ENCODE data around the gene FBXL22. TPM values are rescaled to one million over a fixed set of nuclear protein-coding genes. Genes with fewer than 3 reads are reported as not detected.

Gene FBXL22
- total and polyA plus RNA-seq, 4 experiments from 2014 or later, result 0.50 to 2.2 (median 1.9) TPM

DNA sequence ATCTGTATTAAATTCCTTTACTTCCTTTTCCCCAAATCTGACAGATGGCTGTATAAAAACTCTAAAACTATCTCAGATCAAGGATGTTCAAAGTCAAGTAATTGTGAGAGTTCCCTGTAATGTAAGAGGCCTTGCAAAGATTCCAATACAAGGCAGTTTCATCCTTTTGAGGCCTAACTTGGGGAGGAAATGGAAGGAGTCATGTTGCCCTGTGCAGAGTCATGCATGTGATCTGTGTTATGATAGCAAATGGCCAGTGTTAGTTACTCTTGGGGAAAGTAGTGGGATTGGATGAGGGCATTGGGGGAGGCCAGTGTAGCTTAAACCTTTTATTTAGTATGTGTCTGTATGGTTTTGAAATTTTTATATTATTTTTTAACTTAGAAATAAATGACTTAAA, 23.7 kb upstream of the FBXL22 start:
- Histone ChIP-seq H3K27ac (ENCODE audit: low read depth, low read length) (no peak overlapping the region), H3K9me3 (ENCODE audit: control insufficient read depth in 1 of 2, low read length in 2 of 2) (no peaks in the 10 kb centered on the region), H3K36me3 (ENCODE audit: insufficient read depth, low read length) (peaks cover 57% of the 10 kb centered on the region), H3K4me1 (ENCODE audit: insufficient read depth, low read length) (no peaks in the 10 kb centered on the region), H3K27me3 (ENCODE audit: insufficient read depth, low read length) (no peaks in the 10 kb centered on the region), H3K4me3 (ENCODE audit: low read length in 2 of 2) (no peak overlapping the region)
- ChIA-PET POLR2A (ENCODE audit: partially characterized antibody) (no interaction called here), CTCF (ENCODE audit: partially characterized antibody) (interaction anchor here (1.6 to 2.3 kb wide), 2 partner anchors 66 to 86 kb away, joined by 5 to 8 read pairs; no protein-coding TSS in a partner anchor)
- Mint-ChIP-seq H3K36me3 (peaks cover 46 to 70% of the 10 kb centered on the region in 2 donors), H3K27me3 (no peaks in the 10 kb centered on the region), H3K4me3 (no peak overlapping the region), H3K9me3 (no peaks in the 10 kb centered on the region), H3K4me1 (peaks cover 5 to 15% (median 8%) of the 10 kb centered on the region in 4 donors), H3K27ac (peak overlapping the region in 3 of 7 donors; percentile 10 to 88 (median 17))
- DNase-seq, result no peak
- intact Hi-C loops (cut with micrococcal nuclease), result no loop called here

DNA sequence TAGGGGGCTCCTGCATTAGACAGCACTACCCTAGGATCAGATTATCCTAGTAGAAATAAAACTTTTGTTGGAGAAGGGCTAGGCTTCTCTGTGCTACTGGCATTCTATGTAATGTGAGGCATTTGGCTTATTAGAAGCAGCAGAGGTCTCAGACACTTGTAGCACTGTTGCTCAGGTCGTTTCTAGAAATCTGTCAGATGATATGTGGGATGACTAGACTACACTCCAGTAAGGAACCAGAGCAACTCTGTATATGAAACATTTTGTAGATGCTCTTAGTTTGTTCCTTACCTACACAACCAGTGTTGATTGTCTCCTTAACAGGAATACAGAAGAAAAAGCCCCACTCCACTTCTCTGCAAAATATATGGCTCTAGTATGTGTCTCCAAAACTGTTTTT, 21.9 kb upstream of the FBXL22 start:
- peaks cover 3 to 18% (median 6%) of the 10 kb centered on the region in 4 donors for H3K4me1 Mint-ChIP-seq
- H3K4me1 ChIP-seq (ENCODE audit: insufficient read depth, low read length), result no peaks in the 10 kb centered on the region
- no peaks in the 10 kb centered on the region for H3K27me3 Mint-ChIP-seq
- ChIA-PET POLR2A (ENCODE audit: partially characterized antibody) (interaction anchor here (1.8 kb wide), 1 partner anchor 71 kb away, joined by 5 read pairs; the partner anchor contains the start of gene USP3), CTCF (ENCODE audit: partially characterized antibody) (interaction anchor here (1.0 to 1.4 kb wide), 2 partner anchors 19 to 24 kb away, joined by 4 to 6 read pairs; no protein-coding TSS in a partner anchor)
- H3K27ac Mint-ChIP-seq, result peak overlapping the region in 3 of 7 donors; percentile 22 to 58 (median 53)
- H3K27me3 ChIP-seq (ENCODE audit: insufficient read depth, low read length), result no peaks in the 10 kb centered on the region
- peaks cover 58% of the 10 kb centered on the region for H3K36me3 ChIP-seq (ENCODE audit: insufficient read depth, low read length)
- no peak for DNase-seq
- H3K4me3 ChIP-seq (ENCODE audit: low read length in 2 of 2), result no peak overlapping the region
- no peak overlapping the region for H3K4me3 Mint-ChIP-seq
- no peaks in the 10 kb centered on the region for H3K9me3 Mint-ChIP-seq
- peaks cover 50 to 63% of the 10 kb centered on the region in 2 donors for H3K36me3 Mint-ChIP-seq
- H3K9me3 ChIP-seq (ENCODE audit: control insufficient read depth in 1 of 2, low read length in 2 of 2), result no peaks in the 10 kb centered on the region
- no peak overlapping the region for H3K27ac ChIP-seq (ENCODE audit: low read depth, low read length)
- intact Hi-C loops (cut with micrococcal nuclease), result no loop called here

DNA sequence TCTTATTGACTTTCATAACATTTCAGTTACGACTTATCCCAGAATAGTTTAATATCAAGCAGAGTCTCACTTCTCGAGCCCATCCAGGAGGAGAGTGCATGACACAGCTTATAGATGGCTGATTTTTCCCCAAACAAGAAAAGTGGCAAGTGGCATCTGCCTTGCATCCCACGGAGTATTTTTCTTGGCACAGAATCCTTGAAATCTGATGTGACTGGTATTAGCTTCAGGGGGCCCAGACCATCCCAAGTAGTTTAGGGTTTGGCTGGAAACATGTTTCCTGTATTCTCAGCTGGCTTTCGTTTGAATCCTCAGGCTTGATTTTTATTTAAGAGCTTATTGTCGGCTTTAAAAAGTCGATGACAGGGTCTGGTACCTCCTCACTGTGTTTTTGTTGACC, 20.7 kb upstream of the FBXL22 start:
- Mint-ChIP-seq H3K27ac (peak overlapping the region in 3 of 7 donors; percentile 14 to 75 (median 47)), H3K4me1 (peaks cover 3 to 17% (median 6%) of the 10 kb centered on the region in 4 donors), H3K9me3 (no peaks in the 10 kb centered on the region), H3K4me3 (no peak overlapping the region), H3K27me3 (no peaks in the 10 kb centered on the region), H3K36me3 (peaks cover 50 to 59% of the 10 kb centered on the region in 2 donors)
- intact Hi-C loops (cut with micrococcal nuclease), result no loop called here
- peaks cover 47% of the 10 kb centered on the region for H3K36me3 ChIP-seq (ENCODE audit: insufficient read depth, low read length)
- H3K4me3 ChIP-seq (ENCODE audit: low read length in 2 of 2), result no peak overlapping the region
- CTCF ChIA-PET (ENCODE audit: partially characterized antibody), result interaction anchor here (0.5 to 1.4 kb wide), 2 partner anchors 34 to 106 kb away, joined by 3 to 4 read pairs; no protein-coding TSS in a partner anchor
- H3K9me3 ChIP-seq (ENCODE audit: control insufficient read depth in 1 of 2, low read length in 2 of 2), result no peaks in the 10 kb centered on the region
- POLR2A ChIA-PET (ENCODE audit: partially characterized antibody), result interaction anchor here (0.7 to 1.8 kb wide), 2 partner anchors 21 to 111 kb away, joined by 3 to 4 read pairs; partner anchors contain the start of gene FBXL22
- H3K4me1 ChIP-seq (ENCODE audit: insufficient read depth, low read length), result no peaks in the 10 kb centered on the region
- no peak overlapping the region for H3K27ac ChIP-seq (ENCODE audit: low read depth, low read length)
- no peaks in the 10 kb centered on the region for H3K27me3 ChIP-seq (ENCODE audit: insufficient read depth, low read length)
- DNase-seq, result no peak

DNA sequence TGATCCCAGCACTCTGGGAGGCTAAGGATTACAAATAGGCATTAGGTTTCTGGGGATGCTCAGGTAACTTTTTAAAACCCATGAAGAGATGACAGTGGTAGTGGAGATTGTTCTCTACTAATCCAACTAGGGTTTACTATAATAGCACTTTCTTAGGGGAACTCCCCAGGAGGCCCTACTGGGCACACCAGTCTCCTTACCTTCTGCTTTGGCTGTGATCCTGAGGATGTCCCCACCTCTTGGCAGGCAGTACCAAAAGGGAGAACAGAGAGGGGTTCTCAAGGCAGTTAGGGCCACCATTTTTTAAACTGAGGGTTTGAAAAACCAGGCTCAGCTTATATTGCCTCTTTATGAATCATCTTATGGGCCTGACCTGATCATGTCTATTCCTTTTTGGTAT, 15.0 kb upstream of the FBXL22 start:
- intact Hi-C loops (cut with micrococcal nuclease), result no loop called here
- H3K4me3 Mint-ChIP-seq, result no peak overlapping the region
- H3K27ac ChIP-seq (ENCODE audit: low read depth, low read length), result no peak overlapping the region
- H3K4me3 ChIP-seq (ENCODE audit: low read length in 2 of 2), result no peak overlapping the region
- H3K27me3 Mint-ChIP-seq, result no peaks in the 10 kb centered on the region
- DNase-seq, result no peak
- H3K9me3 Mint-ChIP-seq, result peaks cover 0 to 5% (median 0%) of the 10 kb centered on the region in 8 donors
- H3K36me3 ChIP-seq (ENCODE audit: insufficient read depth, low read length), result peaks cover 29% of the 10 kb centered on the region
- H3K36me3 Mint-ChIP-seq, result peaks cover 61 to 62% of the 10 kb centered on the region in 2 donors
- POLR2A ChIA-PET (ENCODE audit: partially characterized antibody), result no interaction called here
- H3K4me1 ChIP-seq (ENCODE audit: insufficient read depth, low read length), result peaks cover 5% of the 10 kb centered on the region
- H3K27me3 ChIP-seq (ENCODE audit: insufficient read depth, low read length), result no peaks in the 10 kb centered on the region
- peak overlapping the region; percentile 19 to 92 (median 74) for H3K27ac Mint-ChIP-seq
- CTCF ChIA-PET (ENCODE audit: partially characterized antibody), result interaction anchor here (1.1 to 1.3 kb wide), 2 partner anchors 96 to 116 kb away, joined by 4 read pairs; no protein-coding TSS in a partner anchor
- H3K9me3 ChIP-seq (ENCODE audit: control insufficient read depth in 1 of 2, low read length in 2 of 2), result no peaks in the 10 kb centered on the region
- peaks cover 13 to 19% (median 16%) of the 10 kb centered on the region in 4 donors for H3K4me1 Mint-ChIP-seq

DNA sequence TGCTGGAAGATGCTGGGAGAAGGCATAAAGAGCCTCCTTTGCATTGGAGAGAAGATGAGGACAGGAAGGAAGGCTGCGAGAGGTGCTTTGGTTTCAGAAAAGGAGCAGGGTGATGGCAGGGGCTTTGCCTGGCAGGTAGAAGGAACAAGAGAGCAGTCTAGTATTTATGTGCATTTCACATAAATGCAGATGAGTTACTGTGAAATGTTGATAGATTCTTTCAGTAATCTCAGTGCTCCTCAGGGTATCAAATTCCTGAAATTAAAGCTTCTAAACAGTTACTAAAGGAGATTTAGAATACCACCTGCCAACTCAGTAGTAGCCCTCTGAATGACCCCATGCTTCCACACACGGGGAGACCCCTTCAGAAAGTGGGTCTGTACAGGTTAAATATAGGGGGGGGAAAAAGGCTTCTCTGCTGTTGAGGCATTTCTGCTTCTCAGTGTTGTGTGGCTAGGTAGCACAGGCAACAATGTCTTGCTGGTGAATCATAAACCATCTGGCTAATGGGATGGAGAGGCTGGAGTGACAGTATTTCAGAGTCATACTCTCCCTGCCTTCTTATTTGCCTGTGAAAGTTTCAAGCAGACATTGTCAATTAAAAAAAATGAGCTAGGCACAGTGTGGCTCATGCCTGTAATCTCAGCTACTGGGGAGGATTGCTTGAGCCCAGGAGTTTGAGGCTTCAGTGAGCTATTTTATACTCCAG, 14.3 kb upstream of the FBXL22 start:
- Histone ChIP-seq H3K27ac (ENCODE audit: low read depth, low read length) (no peak overlapping the region), H3K4me3 (ENCODE audit: low read length in 2 of 2) (no peak overlapping the region), H3K4me1 (ENCODE audit: insufficient read depth, low read length) (peaks cover 5% of the 10 kb centered on the region), H3K9me3 (ENCODE audit: control insufficient read depth in 1 of 2, low read length in 2 of 2) (no peaks in the 10 kb centered on the region), H3K27me3 (ENCODE audit: insufficient read depth, low read length) (no peaks in the 10 kb centered on the region), H3K36me3 (ENCODE audit: insufficient read depth, low read length) (peaks cover 35% of the 10 kb centered on the region)
- H3K27me3 Mint-ChIP-seq, result no peaks in the 10 kb centered on the region
- CTCF ChIA-PET (ENCODE audit: partially characterized antibody), result interaction anchor here (1.3 kb wide), 1 partner anchor 117 kb away, joined by 4 read pairs; no protein-coding TSS in a partner anchor
- peaks cover 0 to 5% (median 0%) of the 10 kb centered on the region in 8 donors for H3K9me3 Mint-ChIP-seq
- intact Hi-C loops (cut with micrococcal nuclease), result no loop called here
- H3K4me3 Mint-ChIP-seq, result no peak overlapping the region
- peaks cover 13 to 19% (median 16%) of the 10 kb centered on the region in 4 donors for H3K4me1 Mint-ChIP-seq
- peak overlapping the region; percentile 54 to 92 (median 80) for H3K27ac Mint-ChIP-seq
- H3K36me3 Mint-ChIP-seq, result peaks cover 62 to 67% of the 10 kb centered on the region in 2 donors
- POLR2A ChIA-PET (ENCODE audit: partially characterized antibody), result no interaction called here
- DNase-seq, result no peak

DNA sequence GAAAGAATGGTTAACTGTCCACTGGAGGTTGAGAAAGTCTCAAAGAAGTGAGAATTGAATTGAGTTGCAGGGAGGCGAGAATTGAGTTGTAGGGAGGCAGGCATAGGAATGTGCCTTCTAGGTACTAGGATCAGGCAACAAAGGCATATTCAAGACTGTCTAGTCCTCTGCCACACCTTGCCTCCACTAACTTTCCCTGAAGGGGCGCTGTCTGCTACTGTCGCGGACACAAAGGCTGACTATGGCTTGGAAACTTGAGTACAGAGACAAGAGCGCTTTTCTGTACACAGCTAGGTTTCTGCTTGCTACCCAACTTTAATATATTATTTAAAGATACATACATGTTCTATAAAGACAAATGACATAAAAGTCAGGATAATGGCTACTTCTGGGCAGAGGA, 10.4 kb upstream of the FBXL22 start:
- Histone ChIP-seq H3K9me3 (ENCODE audit: control insufficient read depth in 1 of 2, low read length in 2 of 2) (no peaks in the 10 kb centered on the region), H3K4me3 (ENCODE audit: low read length in 2 of 2) (no peak overlapping the region), H3K36me3 (ENCODE audit: insufficient read depth, low read length) (peaks cover 52% of the 10 kb centered on the region), H3K27me3 (ENCODE audit: insufficient read depth, low read length) (no peaks in the 10 kb centered on the region), H3K27ac (ENCODE audit: low read depth, low read length) (no peak overlapping the region), H3K4me1 (ENCODE audit: insufficient read depth, low read length) (peaks cover 5% of the 10 kb centered on the region)
- no peak for DNase-seq
- ChIA-PET CTCF (ENCODE audit: partially characterized antibody) (interaction anchor here (1.4 kb wide), 1 partner anchor 120 kb away, joined by 6 read pairs; no protein-coding TSS in a partner anchor), POLR2A (ENCODE audit: partially characterized antibody) (interaction anchor here (4.1 kb wide), 1 partner anchor 14 kb away, joined by 19 read pairs; no protein-coding TSS in a partner anchor)
- H3K4me1 Mint-ChIP-seq, result peaks cover 18 to 32% (median 27%) of the 10 kb centered on the region in 4 donors
- no peak overlapping the region for H3K4me3 Mint-ChIP-seq
- H3K27me3 Mint-ChIP-seq, result no peaks in the 10 kb centered on the region
- H3K27ac Mint-ChIP-seq, result peak overlapping the region; percentile 19 to 82 (median 71)
- peaks cover 0 to 5% (median 0%) of the 10 kb centered on the region in 8 donors for H3K9me3 Mint-ChIP-seq
- intact Hi-C loops (cut with micrococcal nuclease), result no loop called here
- peaks cover 85 to 90% of the 10 kb centered on the region in 2 donors for H3K36me3 Mint-ChIP-seq

DNA sequence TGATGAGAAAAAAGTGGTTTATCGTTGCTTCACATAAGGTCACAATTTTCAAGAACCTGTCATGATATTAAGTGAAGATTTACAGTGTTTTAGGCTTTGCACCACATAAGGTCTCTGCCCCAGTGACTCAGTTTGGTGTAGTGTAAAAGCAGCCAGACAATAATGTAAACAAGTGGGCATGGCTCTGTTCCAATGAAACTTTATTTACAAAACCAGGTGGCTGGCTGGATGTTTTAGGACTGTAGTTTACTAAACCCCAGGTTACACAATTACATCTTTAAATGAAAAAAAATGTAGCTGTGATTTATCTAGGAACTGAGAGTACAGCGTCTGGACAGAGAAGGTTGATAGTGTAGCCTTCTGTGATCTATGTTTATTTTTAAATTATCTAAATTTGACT, 9.7 kb upstream of the FBXL22 start:
- H3K36me3 ChIP-seq (ENCODE audit: insufficient read depth, low read length), result peaks cover 48% of the 10 kb centered on the region
- POLR2A ChIA-PET (ENCODE audit: partially characterized antibody), result interaction anchor here (4.1 kb wide), 1 partner anchor 13 kb away, joined by 19 read pairs; no protein-coding TSS in a partner anchor

More for the DNA sequence above, 9.7 kb upstream of the FBXL22 start:
- H3K4me3 Mint-ChIP-seq, result no peak overlapping the region
- CTCF ChIA-PET (ENCODE audit: partially characterized antibody), result interaction anchor here (1.3 kb wide), 1 partner anchor 11 kb away, joined by 8 read pairs; no protein-coding TSS in a partner anchor
- intact Hi-C loops (cut with micrococcal nuclease), result no loop called here
- Histone ChIP-seq H3K27ac (ENCODE audit: low read depth, low read length) (no peak overlapping the region), H3K4me1 (ENCODE audit: insufficient read depth, low read length) (peaks cover 5% of the 10 kb centered on the region), H3K9me3 (ENCODE audit: control insufficient read depth in 1 of 2, low read length in 2 of 2) (no peaks in the 10 kb centered on the region), H3K4me3 (ENCODE audit: low read length in 2 of 2) (no peak overlapping the region), H3K27me3 (ENCODE audit: insufficient read depth, low read length) (no peaks in the 10 kb centered on the region)
- H3K4me1 Mint-ChIP-seq, result peaks cover 15 to 32% (median 26%) of the 10 kb centered on the region in 4 donors
- peak overlapping the region in 1 of 7 donors; percentile 7 for H3K27ac Mint-ChIP-seq
- H3K27me3 Mint-ChIP-seq, result no peaks in the 10 kb centered on the region
- H3K9me3 Mint-ChIP-seq, result peaks cover 0 to 5% (median 0%) of the 10 kb centered on the region in 8 donors
- no peak for DNase-seq
- peaks cover 80 to 86% of the 10 kb centered on the region in 2 donors for H3K36me3 Mint-ChIP-seq

All from CD4-positive, alpha-beta memory T cell (primary cell).